Activated CD4-positive, alpha-beta T cell treated with anti-CD3 and anti-CD28 coated beads for 48 hours (primary cell): Measurements from ENCODE around the gene EHMT2.
"Not testable (repeated sequence)": the region's sequence is repeated elsewhere in the genome, so short reads cannot be mapped to it uniquely, and the experiment has no call there.

Source experiments
- DNase-seq: peaks from one replicate; pipeline ENCODE4 v3.0.0-alpha.2; 2020

The EHMT2 gene

GRCh38 chr6:31897612-31898382, at the start of gene EHMT2:
Gene EHMT2 (minus strand): TSS chr6:31897698. CDS start chr6:31897677, 21 bp downstream.
- peak; percentile 91 for DNase-seq

DNA sequence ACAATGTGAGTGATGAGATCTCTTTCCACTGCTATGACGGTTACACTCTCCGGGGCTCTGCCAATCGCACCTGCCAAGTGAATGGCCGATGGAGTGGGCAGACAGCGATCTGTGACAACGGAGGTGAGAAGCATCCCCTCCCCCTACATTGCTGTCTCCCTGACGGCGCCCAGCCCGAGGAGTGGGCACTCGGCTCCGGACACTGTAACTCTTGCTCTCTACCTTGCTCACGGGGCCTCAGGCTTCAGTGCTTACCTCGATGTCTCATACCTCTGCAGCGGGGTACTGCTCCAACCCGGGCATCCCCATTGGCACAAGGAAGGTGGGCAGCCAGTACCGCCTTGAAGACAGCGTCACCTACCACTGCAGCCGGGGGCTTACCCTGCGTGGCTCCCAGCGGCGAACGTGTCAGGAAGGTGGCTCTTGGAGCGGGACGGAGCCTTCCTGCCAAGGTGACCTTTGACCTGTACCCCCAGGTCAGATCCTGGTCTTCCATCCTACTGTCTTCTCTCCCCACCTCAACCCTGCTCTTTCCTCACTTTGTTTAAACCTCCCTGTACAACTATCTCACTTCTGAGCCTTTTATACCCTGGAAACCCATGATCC, 49.7 kb upstream of the EHMT2 start:
- DNase-seq, result no peak

- no peak for DNase-seq
Observed at GRCh38 chr6:31946370-31946885, 48.9 kb upstream of the EHMT2 start.

DNA sequence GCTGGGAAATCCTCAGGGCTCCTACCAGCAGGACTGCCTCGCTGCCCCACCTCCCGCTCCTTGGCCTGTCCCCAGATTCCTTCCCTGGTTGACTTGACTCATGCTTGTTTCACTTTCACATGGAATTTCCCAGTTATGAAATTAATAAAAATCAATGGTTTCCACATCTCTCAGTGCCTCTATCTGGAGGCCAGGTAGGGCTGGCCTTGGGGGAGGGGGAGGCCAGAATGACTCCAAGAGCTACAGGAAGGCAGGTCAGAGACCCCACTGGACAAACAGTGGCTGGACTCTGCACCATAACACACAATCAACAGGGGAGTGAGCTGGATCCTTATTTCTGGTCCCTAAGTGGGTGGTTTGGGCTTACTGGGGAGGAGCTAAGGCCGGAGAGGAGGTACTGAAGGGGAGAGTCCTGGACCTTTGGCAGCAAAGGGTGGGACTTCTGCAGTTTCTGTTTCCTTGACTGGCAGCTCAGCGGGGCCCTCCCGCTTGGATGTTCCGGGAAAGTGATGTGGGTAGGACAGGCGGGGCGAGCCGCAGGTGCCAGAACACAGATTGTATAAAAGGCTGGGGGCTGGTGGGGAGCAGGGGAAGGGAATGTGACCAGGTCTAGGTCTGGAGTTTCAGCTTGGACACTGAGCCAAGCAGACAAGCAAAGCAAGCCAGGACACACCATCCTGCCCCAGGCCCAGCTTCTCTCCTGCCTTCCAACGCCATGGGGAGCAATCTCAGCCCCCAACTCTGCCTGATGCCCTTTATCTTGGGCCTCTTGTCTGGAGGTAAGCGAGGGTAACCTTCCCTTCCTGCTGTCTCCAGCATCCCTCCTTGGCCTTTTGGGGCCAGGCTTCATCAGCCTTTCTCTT, 48.2 kb upstream of the EHMT2 start, which contains the start of gene CFB:
CFB (plus strand) TSS at position 589 of the 863 bp plus-strand sequence; CDS start at position 716, 127 bp downstream.
- DNase-seq, result peak; percentile 11

DNA sequence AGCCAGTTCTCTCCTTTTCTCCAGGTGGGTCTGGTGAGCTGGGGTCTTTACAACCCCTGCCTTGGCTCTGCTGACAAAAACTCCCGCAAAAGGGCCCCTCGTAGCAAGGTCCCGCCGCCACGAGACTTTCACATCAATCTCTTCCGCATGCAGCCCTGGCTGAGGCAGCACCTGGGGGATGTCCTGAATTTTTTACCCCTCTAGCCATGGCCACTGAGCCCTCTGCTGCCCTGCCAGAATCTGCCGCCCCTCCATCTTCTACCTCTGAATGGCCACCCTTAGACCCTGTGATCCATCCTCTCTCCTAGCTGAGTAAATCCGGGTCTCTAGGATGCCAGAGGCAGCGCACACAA, 47.6 kb upstream of the EHMT2 start:
- DNase-seq, result no peak

- DNase-seq, result no peak
Observed at GRCh38 chr6:31943742-31944141, 46.2 kb upstream of the EHMT2 start.

GRCh38 chr6:31940256-31940664, 42.8 kb upstream of the EHMT2 start:
- DNase-seq, result no peak

DNA sequence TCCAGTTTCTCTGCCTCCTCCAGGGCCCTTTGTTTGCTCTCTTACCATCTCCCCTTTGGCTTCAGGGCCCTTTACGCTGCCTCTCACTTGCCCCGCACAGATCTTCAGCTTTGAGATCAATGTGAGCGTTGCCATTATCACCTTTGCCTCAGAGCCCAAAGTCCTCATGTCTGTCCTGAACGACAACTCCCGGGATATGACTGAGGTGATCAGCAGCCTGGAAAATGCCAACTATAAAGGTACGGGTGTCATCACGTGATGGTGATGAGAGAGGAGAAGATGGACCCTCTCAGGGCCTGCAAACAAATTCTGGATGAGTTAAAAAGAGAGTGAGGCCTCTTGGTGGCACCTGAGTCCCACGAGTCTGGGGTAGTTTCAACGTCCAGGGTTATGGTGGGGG, 38.3 kb upstream of the EHMT2 start:
- DNase-seq, result no peak

DNA sequence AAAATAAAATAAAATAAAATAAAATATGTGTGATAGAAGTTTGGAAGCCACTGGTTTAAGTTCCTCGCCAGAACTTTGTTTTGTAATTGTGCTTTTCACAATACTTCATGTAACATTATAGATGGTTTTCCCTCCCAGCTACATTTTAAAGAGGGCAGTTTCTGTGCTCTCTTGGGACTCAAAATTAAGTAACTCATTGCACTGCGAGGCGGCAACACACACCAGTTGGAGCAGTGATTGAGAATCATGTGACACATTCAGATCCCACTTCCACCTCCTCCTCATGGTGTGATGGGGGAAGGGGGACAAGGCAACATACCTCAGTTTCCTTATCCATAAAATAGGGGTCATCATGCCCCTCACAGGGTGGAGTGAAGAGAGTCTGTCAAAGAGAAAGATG, 37.5 kb upstream of the EHMT2 start:
- no peak for DNase-seq

DNA sequence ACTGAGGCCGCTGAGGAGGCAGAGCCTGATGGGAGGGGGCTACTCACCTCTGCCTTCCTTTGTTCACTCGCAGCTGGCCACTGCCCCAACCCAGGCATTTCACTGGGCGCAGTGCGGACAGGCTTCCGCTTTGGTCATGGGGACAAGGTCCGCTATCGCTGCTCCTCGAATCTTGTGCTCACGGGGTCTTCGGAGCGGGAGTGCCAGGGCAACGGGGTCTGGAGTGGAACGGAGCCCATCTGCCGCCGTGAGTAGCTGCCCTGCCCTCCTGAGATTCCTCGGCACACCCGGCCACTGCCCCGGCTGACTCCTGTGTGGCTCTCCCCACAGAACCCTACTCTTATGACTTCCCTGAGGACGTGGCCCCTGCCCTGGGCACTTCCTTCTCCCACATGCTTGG, 36.0 kb upstream of the EHMT2 start:
- DNase-seq, result no peak

DNA sequence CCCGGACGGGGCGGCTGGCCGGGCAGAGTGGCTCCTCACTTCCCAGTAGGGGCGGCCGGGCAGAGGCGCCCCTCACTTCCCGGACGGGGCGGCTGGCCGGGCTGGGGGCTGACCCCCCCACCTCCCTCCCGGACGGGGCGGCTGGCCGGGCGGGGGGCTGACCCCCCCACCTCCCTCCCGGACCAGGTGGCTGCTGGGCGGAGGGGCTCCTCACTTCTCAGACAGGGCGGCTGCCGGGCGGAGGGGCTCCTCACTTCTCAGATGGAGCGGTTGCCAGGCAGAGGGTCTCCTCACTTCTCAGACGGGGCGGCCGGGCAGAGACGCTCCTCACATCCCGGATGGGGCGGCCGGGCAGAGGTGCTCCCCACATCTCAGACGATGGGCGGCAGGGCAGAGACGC, 34.6 kb upstream of the EHMT2 start:
- not testable (repeated sequence) for DNase-seq

DNA sequence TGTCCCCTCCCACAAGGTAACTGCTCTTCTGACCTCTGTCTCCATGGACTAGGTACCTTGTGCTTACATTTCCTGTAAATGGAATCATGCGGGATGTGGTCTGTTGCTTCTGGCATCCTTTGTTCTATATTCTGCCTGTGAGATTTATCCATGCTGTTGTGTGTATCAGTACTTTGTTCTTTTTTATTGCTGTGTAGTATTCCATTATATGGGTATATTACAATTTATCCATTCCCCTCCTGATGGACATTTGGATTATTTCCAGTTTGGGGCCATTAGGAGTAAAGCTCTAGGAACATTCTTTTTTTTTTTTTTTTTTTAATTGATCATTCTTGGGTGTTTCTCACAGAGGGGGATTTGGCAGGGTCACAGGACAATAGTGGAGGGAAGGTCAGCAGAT, 33.5 kb upstream of the EHMT2 start:
- DNase-seq, result no peak

GRCh38 chr6:31928672-31928939, 31.1 kb upstream of the EHMT2 start:
- no peak for DNase-seq

DNA sequence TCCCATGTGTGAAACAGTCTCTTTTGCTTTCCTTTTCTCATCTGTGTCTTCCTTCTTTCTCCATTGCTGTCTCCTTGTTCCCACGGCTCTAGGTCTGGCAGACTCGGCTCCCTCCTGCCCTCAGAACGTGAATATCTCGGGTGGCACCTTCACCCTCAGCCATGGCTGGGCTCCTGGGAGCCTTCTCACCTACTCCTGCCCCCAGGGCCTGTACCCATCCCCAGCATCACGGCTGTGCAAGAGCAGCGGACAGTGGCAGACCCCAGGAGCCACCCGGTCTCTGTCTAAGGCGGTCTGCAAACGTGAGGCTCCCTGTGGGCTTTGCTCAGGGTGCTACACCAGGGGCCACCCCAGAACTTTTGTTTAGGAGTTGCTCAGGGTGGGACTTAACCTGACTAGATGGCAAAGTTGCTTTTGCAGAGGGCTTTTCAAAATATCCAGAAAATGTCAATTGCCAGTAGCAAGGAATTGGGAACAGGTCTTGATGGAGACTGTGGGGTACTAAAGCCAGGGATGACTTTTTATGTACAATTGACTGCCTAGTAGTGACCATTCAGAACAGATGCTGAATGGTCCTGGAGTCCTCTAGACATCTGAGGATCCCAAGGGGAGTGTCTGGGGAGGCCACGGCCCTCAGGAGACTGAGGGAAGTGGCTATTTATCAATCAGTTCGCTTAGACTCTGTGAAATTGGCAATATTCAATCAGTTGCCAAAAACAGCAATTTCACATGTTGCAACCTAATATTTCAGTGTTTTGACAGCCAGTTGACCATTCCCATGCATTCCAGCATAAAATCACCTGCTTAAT, 30.6 kb upstream of the EHMT2 start:
- no peak for DNase-seq

DNA sequence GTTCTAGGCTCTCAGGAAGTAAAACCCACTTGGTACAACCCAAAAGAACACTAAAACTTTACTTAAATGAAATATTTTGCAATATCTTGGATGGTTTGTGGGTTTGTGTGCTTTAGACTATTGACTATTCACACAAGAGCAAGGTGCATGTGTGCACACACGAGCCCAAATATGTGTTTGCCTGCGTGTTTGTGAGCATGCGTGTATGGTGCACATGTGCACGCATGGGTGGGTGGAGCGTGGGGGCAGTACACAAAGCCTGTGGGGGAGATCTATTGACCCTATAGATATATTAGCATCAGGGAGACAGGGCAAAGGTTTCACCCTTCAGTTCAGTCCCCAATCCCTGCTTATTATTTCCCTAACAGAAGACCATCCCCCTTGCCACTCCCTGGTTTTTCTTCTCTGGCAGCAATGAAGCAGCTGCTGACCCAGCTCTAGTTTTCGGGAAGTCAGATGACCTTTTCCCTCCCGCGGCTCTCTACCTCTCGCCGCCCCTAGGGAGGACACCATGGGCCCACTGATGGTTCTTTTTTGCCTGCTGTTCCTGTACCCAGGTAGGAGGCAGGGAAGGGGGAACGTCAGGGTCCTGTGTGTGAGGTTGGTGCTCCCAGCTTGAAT, 29.9 kb upstream of the EHMT2 start, which contains the start of gene C2:
C2 (plus strand) TSS at position 476 of the 621 bp plus-strand sequence; CDS start at position 512, 36 bp downstream.
- DNase-seq, result no peak

GRCh38 chr6:31922942-31923341, 25.4 kb upstream of the EHMT2 start:
- DNase-seq, result peak; percentile 48

DNA sequence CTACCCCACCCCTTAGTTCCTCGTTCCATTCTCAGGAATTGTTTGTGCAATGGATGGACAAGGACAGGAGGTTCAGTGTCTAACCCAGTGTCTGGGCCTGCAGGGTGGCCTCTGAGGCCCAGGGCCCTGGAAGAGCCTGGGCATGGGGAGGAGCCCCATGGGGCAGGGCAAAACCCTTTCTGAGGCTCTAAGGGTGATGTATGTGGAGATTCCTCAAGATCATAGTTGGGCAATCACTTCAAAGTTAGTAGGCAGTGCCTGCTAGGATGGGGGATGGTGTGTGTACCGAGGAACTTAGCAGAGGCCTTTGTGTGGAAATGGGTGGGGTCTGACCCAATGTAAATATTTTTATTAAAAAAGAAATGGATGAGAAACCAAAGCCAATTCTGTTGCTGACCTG, 23.3 kb upstream of the EHMT2 start:
- no peak for DNase-seq

GRCh38 chr6:31919624-31920303, 22.3 kb upstream of the EHMT2 start:
- no peak for DNase-seq

DNA sequence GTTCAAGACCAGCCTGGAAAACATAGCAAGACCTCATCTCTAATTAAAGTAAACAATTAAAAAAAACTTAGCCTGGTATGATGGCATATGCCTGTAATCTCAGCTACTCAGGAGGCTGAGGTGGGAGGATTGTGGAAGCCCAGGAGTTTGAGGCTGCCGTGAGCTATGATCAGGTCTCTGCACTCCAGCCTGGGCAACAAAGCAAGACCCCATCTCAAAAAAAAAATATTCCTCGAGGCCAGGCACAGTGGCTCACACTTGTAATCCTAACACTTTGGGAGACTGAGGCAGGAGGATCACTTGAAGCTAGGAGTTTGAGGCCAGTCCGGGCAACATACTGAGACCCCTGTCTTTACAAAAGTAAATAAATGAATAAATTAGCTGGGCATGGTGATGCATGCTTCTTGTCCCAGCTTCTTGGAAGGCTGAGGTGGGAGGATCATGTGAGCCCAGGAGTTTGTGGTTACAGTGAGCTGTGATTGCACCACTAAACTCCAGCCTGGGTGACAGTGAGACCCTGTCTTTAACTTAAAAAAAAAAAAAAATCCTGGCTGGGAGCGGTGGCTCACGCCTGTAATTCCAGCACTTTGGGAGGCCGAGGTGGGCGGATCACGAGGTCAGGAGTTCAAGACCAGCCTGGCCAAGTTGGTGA, 20.7 kb upstream of the EHMT2 start:
- DNase-seq, result no peak

GRCh38 chr6:31915756-31916155, 18.3 kb upstream of the EHMT2 start:
- DNase-seq, result no peak

DNA sequence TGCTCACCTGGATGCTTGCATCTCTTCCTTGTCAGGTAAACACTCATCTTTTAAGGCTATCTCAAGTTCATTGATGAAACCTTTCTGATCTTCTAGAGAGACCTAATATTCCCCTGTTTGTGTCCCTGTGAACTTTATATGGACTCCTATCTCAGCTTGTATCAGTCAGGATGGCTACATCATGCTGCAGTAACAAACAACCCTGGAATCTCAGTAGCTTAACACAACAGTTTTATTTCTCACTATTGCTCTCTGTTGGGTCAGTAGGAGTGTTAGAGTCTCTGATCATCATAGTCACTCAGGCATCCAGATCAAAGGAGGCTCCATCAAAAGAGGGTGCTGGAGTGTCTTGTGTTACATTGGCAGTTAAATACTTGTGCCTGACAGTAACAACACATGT, 17.9 kb upstream of the EHMT2 start:
- DNase-seq, result no peak
